ENCODE measurements around the gene ADAM12.

Gene ADAM12

GRCh38 chr10:126312167-126312566 is 76.1 kb downstream of the ADAM12 start:
- DNase-seq = no peak

- no peak for DNase-seq
These were observed 78.9 kb downstream of the ADAM12 start for GRCh38 chr10:126309228-126309883.

- DNase-seq = no peak
These were observed 85.2 kb downstream of the ADAM12 start for GRCh38 chr10:126302826-126303665.

- no peak for DNase-seq
These were observed 85.9 kb downstream of the ADAM12 start for GRCh38 chr10:126302476-126302756.

GRCh38 chr10:126301701-126302475 is 86.4 kb downstream of the ADAM12 start:
- no peak for DNase-seq

- DNase-seq = no peak
These were observed 93.8 kb downstream of the ADAM12 start for GRCh38 chr10:126294451-126294850.

- DNase-seq = no peak
These were observed 98.0 kb downstream of the ADAM12 start for GRCh38 chr10:126290232-126290631.

- no peak for DNase-seq
These were observed 99.5 kb downstream of the ADAM12 start for GRCh38 chr10:126288547-126289493.

- no peak for DNase-seq
These were observed 102.0 kb downstream of the ADAM12 start for GRCh38 chr10:126286256-126286780.

GRCh38 chr10:126283307-126283706 is 105.0 kb downstream of the ADAM12 start:
- no peak for DNase-seq

- DNase-seq = no peak
These were observed 109.4 kb downstream of the ADAM12 start for GRCh38 chr10:126278851-126279250.

- peak; percentile 12 to 39 for DNase-seq
These were observed 111.1 kb downstream of the ADAM12 start for GRCh38 chr10:126277181-126277580.

- no peak for DNase-seq
These were observed 115.8 kb downstream of the ADAM12 start for GRCh38 chr10:126272526-126272925.

GRCh38 chr10:126270111-126270510 is 118.2 kb downstream of the ADAM12 start:
- no peak for DNase-seq

- no peak for DNase-seq
These were observed 120.0 kb downstream of the ADAM12 start for GRCh38 chr10:126268013-126268920.

- no peak for DNase-seq
These were observed 123.9 kb downstream of the ADAM12 start for GRCh38 chr10:126264102-126265018.

GRCh38 chr10:126263006-126263676 is 125.1 kb downstream of the ADAM12 start:
- no peak for DNase-seq

GRCh38 chr10:126262233-126262838 is 125.9 kb downstream of the ADAM12 start:
- DNase-seq = no peak
